Measurements from ENCODE around the gene LCA5. TPM values are rescaled to one million over a fixed set of nuclear protein-coding genes. Genes with fewer than 3 reads are reported as not detected.

LCA5 gene
- total and polyA plus RNA-seq, 2 donors (not counting 3 experiments of a cell fraction or from before 2014, with no cell fraction given): 0.57 to 4.2 TPM

DNA sequence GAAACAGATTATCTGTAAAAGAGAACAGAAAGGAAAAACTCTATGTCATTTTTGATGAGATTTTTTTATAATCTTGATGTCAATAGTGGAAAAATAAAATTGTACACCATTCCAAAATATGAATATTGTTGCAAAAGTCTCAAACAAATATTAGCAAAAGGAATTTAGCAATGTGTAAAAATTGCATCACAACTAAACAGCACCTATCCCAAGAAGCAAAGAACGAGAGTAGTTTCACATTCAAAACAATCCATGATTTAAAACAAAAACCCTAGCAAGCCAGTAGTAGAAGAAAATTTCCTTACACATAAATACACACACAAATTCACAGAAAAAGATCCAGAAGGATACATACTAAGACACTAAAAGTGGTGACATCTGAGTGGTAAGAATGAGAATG is 38.4 kb downstream of the LCA5 start:
- Histone ChIP-seq H3K9ac (replicated peaks; ENCODE audit: extremely low read depth, insufficient read depth, low read length) (no peak overlapping the region), H3K27ac (ENCODE audit: insufficient read depth, low read depth, low read length) (no peak overlapping the region), H3K79me2 (ENCODE audit: control insufficient read depth, insufficient read depth, low read length) (no peaks in the 10 kb centered on the region), H3K4me2 (ENCODE audit: insufficient read depth, low read length) (no peak overlapping the region), H3K27me3 (ENCODE audit: control insufficient read depth in 2 of 2, insufficient read depth in 2 of 2, low read length in 2 of 2) (no peaks in the 10 kb centered on the region), H3K4me3 (replicated peaks in 1 of 3; ENCODE audit: insufficient read depth in 1 of 3, low read depth in 1 of 3, low read length in 3 of 3) (no peak overlapping the region), H3K4me1 (ENCODE audit: control insufficient read depth, extremely low read depth, insufficient read depth, low read length) (no peaks in the 10 kb centered on the region), H2AFZ (ENCODE audit: low read depth, low read length) (no peak overlapping the region), H3K9me3 (replicated peaks; ENCODE audit: control insufficient read depth, insufficient read depth, low read length) (no peaks in the 10 kb centered on the region), H3K9me1 (replicated peaks; ENCODE audit: control insufficient read depth, extremely low read depth, insufficient read depth, low read length) (no peaks in the 10 kb centered on the region), H3K36me3 (ENCODE audit: control insufficient read depth in 2 of 2, extremely low read depth in 1 of 2, insufficient read depth in 2 of 2, low read length in 2 of 2) (no peaks in the 10 kb centered on the region), H4K20me1 (replicated peaks; ENCODE audit: control insufficient read depth, extremely low read depth, insufficient read depth, low read length) (no peaks in the 10 kb centered on the region)
- POLR2A ChIA-PET: no interaction called here
- FAIRE-seq (no peak), DNase-seq (ENCODE audit: low read depth, low spot score) (no peak)
- BruUV-seq (replicated peaks): no TSS peak
- dilution Hi-C loops (cut with MboI; ENCODE audit: extremely low pct_ligation_motif_present, low sequenced_read_pairs) (no loop called here), intact Hi-C loops (cut with micrococcal nuclease) (no loop called here)
- TF ChIP-seq FOS (IDR thresholded peaks at IDR 0.05; ENCODE audit: borderline replicate concordance, insufficient read depth, low read length) (no peak), POLR2AphosphoS5 (IDR thresholded peaks at IDR 0.05; ENCODE audit: insufficient read depth, low read depth, low read length) (no peak), JUN (IDR thresholded peaks at IDR 0.05; ENCODE audit: borderline replicate concordance, insufficient read depth, insufficient read length, low read depth) (no peak), CTCF (IDR thresholded peaks at IDR 0.05; ENCODE audit: extremely low read depth in 1 of 2, insufficient read depth in 1 of 2, low read depth in 1 of 2, low read length in 2 of 2) (no peak), EZH2 (IDR thresholded peaks at IDR 0.05; ENCODE audit: borderline replicate concordance, low read depth, low read length, severe bottlenecking) (no peak), MYC (IDR thresholded peaks at IDR 0.05; ENCODE audit: low read depth, low read length) (no peak), GATA2 (IDR thresholded peaks at IDR 0.05; ENCODE audit: insufficient read depth, insufficient read length, low read depth, low read length) (no peak), POLR2A (IDR thresholded peaks at IDR 0.05; ENCODE audit: low read depth, low read length) (no peak)
- TF ChIP-seq, protein P1, sequence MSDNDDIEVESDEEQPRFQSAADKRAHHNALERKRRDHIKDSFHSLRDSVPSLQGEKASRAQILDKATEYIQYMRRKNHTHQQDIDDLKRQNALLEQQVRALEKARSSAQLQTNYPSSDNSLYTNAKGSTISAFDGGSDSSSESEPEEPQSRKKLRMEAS (IDR thresholded peaks at IDR 0.05; ENCODE audit: insufficient read depth, insufficient read length): no peak
- CTCF ChIA-PET: no interaction called here

All from endothelial cell of umbilical vein (primary cell).